GM19193 (cell line): ENCODE data around the gene SLC17A8.

Experiments
- POLR2A ChIP-seq: IDR thresholded peaks from 4 replicates; pipeline ENCODE4 v1.6.1; 2011; ENCODE audit not compliant: insufficient read depth, insufficient read length; ENCODE audit errors: extremely low read depth

The SLC17A8 gene

DNA sequence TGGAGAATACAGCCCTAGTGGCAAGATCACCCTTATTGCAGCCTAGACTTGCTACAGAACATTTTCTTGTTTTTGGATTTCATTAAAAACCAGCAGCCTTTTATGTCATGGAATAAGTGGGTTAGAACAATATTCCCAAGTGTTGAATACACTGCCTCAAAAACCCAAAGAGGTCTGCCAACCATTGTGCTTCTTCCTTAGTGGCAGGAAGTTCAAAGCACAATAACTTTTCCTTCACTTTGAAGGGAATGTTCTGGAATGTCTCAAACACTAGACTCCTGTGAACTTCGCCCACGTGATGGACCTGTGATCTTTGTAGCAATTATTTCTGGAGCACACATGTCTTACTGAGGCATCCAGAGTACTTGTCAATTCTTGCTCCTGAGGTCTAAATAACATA is 8.5 kb downstream of the SLC17A8 start:
- TF ChIP-seq POLR2A = no peak

DNA sequence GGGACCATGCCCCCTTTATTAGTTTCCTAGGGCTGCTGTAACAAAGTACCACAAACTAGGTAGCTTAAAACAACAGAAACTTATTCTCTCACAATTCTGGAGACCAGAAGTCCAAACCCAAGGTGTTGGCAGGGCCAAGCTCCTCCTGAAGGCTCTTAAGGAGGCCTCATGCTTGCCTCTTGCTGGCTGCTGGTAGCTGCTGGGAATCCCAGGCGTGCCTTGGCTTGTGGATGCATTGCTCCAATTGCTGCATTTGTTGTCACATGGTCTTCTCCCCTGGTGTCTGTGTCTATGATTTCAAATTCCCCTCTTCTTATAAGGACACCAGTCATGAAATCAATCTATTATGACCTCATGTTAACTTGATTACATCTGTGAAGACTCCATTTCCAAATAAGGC is 11.2 kb downstream of the SLC17A8 start:
- no peak for TF ChIP-seq POLR2A

DNA sequence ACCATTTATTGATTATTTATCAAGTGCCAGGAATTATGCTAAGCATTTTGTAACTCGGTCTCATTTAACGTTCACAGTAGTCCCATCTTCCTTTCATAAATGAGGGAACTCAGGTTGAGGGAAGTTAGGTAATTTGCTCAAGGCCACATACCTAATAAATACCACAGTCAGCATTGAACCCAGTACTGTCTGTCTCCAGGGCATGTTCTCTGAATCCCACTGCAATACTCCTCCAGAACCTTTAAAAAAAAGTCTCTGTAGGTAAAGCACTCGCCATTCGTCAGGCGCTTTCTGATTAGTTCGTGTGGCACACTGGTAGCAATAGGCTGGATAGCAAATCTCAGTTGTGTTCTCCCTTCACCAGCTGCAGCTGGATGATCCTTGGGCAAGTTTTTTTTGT is 14.3 kb downstream of the SLC17A8 start:
- TF ChIP-seq POLR2A = no peak

DNA sequence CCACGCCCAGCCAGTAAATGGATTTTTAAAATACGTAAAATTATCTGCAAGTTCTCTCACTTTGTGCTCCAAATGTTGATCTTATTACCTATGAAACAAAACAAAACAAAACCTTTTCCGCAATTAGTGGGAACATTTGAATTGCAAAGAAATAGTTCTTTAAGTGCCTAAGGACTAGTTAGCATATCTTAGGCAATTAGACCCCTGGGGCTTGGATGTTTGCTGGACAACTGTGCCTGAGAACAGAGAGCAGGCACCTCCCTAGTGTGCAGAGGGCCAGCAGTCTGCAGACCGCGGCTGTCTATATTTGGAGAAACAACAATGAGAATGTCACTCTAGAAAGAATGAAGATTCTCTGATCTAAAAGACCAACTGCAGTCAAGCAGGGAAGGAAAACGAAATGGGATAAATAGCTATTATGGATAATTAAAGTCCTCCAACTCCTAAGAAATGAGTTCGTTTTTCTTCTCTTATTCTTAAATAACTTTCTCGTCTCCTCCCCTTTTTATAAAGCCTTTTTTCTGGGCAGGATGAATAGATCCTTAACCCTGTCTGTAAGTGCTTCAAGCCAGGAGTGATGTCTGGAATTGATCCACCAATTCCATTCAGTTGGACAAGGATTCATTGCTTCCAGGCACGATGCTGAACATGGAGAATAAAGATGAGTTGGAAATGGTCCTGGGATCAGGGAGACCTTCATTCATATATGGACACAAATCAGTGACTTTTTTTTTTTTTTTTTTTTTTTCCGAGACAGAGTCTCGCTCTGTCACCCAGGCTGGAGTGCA is 16.2 kb downstream of the SLC17A8 start:
- no peak for TF ChIP-seq POLR2A

DNA sequence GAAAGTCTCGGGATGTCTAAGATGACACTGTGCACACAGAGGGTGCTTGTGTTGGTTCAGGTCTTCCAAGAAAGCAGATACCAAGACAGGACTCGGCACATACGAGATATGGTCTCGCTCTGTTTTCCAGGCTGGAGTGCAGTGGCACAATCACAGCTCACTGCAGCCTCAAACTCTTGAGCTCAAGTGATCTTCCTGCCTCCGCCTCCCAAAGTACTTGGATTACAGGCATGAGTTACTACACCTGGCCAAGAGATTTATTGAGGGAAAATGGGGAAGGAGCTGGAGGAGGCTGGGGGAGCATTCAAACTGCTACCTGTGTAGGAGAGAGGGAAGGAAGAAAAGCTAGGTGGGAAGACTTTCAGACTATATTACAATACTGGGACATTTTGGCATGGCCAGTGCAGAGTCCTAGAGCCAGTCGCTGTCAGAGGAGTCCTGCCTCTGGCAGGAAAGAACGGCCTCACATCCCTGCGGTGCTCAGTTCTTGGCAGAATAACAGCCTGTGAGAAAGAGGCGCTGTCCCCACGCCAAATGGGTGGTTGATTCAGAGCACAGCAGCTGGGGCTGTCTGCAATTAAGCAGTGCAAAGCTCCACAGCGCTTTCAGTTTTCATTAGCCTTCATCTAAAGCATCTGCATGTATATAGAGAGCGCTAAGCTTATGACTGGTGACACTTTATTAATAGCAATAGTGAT is 18.3 kb downstream of the SLC17A8 start:
- no peak for TF ChIP-seq POLR2A

DNA sequence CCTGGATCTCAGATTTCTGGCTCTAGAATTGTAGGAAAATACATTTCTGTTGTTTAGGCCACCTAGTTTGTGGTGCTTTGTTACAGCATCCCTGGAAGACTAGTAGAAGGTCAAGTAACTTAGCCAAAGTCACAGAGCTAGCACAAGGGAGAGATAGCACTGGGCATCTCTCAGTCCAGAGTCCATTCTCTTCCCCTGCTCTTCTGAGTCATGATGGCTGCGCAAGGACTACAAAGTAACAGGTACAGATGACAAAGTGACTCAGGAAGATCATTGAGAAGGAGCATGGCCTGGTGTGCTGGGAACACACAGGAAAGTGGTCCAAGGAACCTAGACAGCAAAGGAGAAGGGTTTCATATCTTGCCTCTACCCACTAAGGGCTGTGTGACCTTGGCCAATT is 19.3 kb downstream of the SLC17A8 start:
- TF ChIP-seq POLR2A = no peak

DNA sequence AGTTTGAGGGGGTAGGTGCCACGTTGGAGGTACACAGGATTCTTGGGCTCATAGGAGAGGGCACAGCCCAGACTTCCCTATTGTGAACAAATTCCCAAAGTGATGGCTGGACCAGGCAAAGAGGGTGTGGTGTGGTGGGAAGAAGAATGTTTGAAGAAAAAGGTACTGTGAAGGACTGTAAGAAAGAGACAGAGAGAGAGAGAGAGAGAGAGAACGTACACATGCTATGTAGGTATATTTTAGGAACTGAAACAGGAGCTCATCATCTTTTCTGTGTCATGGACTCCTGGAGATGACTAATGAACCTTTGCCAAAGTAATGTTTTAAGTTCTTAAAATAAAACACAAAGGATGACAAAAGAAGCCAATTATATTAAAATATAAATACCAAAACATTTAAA is 24.5 kb downstream of the SLC17A8 start:
- TF ChIP-seq POLR2A = no peak

DNA sequence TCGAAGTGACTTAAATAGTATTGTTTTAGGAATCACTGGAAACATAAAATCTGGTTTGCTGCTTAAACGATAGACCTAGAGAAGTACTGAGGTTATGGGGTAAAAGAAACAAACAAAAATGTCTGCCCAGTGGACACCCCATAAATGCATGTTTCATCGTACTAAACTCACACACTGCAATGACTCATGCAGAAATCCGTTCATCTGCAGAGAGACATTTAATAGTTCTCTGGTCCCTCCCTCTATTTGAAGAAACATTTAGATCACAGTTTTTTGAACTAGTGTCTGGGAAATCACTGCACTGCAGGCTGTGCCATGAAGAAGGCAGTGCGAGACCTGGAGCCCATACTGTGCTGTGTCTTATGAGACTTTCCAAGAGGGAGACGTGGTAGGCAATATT is 25.5 kb downstream of the SLC17A8 start:
- TF ChIP-seq POLR2A = no peak

DNA sequence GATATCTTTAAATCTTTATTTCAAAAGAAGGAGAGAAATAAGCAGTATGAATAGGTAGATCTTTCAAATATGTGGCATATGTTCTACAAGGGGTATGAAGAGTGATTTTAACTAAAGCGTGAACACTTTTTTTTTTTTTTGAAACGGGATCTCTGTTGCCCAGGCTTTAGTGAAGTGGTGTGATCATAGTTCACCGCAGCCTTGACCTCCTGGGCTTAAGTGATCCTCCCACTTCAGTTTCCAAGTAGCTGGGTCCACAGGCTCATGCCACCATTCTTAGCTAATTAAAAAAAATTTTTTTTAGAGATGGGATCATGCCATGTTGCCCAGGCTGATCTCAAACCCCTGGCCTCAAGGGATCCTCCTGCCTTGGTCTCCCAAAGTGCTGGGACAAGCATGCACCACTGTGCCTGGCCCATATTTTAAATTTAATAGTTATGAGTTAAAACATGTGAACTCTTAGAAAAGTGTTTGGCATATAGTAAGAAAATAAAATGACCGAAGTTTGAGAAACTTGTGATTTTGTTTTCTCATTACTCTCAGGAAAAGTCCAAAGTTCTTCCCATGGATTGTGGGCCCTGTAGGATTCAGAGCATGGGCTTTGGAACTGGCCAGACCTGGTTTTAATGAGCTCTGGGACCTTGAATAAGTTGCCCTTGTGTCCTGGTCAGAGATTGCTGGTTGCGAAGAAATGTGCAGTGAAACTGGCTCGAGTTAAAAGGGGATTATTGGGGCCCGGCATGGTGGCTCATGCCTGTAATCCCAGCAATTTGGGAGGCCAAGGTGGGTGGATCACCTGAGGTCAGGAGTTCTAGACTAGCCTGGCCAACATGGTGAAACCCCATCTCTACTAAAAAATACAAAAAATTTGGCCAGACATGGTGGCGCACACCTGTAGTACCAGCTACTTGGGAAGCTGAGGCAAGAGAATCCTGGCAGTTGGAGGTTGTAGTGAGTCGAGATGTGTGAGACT is 27.0 kb downstream of the SLC17A8 start:
- no peak for TF ChIP-seq POLR2A

DNA sequence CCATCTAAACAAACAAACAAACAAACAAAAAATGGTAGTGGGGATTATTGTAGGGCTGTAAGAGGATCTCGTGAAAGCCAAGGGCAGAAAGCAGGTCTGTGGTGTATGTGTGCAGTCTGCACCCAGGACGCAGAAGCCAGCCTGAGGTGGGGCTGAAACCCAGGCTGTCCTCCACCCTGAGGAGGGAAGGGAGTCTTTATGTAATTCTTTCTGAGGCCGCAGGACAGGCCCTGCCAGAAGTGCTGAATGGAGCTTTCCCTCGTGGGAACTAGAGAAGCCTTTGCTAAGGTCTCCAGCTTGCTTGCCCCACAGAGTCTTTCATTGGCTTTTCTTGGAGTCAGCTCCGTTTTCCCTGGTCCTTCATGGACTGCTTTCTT is 27.7 kb downstream of the SLC17A8 start:
- no peak for TF ChIP-seq POLR2A

DNA sequence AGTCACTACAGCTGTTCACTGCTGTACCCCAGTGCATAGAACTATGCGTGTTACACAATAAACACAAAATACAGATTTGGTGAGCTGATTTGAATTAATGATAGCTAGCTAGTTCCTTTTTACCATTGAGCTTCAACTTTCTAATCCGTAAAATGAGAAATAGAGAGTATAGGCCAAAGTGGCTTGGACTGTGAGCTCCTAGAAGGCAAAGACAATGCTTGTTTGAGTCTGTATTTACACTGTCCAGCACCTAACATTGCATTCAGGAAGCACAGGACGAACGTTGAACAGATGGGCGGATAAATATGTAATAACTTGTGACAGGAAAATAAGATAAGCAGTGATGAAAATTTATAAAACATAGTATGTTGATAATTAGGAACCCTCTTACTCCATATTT is 31.5 kb downstream of the SLC17A8 start:
- no peak for TF ChIP-seq POLR2A

DNA sequence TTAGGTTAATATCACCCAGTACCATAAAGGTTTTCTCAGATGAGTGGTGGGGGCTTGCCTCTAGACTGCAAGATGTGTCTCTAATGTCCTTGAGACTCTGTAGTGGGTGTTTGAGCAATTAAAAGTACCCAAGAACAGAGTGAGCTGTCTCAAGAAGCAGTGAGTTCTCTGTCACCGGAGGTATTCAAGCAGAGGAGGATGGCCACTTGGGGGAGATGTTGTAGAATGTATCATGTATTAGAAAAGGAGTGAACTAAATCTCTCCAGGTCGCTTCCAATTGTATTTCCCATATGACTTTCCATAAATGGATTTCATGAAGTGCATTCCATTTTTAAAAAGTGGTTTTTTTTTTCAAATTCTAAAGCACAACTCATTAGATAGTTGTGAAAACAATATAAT is 35.0 kb downstream of the SLC17A8 start:
- no peak for TF ChIP-seq POLR2A

DNA sequence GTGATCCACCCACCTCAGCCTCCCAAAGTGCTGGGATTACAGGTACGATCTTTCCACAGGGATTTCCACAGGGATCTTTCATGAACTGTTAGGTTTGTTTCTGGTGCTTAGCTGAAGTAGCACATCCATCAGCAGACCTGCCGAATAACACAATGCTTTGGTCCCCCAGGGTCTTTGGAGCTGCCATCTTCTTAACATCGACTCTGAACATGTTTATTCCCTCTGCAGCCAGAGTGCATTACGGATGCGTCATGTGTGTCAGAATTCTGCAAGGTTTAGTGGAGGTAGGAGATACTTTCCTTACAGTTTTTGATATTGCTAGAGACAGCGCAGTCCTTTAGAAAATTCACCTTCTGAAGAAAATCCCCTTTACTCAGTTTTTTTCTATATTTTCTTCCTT is 36.3 kb downstream of the SLC17A8 start:
- no peak for TF ChIP-seq POLR2A

DNA sequence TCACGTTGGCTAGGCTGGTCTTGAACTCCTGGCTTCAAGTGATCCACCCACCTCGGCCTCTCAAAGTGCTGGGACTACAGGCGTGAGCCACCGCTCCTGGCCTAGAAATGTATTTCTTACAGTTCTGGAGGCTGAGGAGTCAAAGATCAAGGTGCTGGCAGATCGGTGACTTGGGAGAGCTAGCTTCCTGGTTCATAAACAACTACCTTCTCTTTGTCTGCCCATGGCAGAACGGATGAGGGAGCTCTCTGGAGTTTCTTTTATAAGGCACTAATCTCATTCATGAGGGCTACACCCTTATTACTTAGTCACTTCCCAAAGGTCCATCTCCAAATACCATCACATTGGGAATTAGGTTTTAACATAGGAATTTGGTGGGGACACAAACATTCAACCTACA is 38.9 kb downstream of the SLC17A8 start:
- no peak for TF ChIP-seq POLR2A

DNA sequence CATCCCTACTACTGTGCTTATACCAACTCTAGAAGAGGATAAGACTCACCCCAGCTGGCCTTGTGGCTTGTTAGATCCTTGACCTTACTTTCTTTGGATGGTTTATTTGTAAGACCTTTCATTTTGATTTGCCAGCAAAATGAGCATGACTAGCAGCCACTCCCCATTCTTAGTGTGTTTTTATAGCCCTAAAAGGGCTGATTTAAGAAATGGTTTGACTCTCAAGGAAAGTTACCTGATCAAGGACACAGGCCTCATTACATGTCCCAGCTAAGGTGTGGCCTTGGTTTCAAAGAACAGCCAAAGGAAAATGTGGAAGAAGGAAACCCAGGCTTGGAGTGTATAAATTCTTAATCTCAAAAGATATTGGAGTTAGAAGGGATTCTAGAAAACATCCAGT is 41.4 kb downstream of the SLC17A8 start:
- no peak for TF ChIP-seq POLR2A
